ENCODE measurements around the gene GTF2E1.

DNA sequence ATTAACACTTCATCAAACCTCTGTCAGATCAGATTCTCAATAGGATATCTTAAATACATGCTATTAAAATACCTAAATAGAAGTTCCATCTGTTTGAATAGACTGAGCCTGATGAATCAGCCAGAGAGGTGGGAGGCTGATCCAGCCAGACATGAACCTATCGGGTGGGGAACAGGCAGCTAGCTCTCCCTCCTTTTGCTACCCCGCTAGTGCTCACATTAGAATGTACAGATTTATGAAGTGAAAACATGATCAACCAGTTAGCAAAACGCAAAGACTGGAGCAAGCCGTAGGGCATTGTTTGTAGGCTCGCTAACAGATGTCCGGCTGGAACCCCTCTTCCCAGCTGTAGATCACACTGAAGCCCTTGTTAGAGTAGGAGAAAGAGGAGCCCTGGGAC is 54.4 kb downstream of the GTF2E1 start:
- TF ChIP-seq, protein P1, sequence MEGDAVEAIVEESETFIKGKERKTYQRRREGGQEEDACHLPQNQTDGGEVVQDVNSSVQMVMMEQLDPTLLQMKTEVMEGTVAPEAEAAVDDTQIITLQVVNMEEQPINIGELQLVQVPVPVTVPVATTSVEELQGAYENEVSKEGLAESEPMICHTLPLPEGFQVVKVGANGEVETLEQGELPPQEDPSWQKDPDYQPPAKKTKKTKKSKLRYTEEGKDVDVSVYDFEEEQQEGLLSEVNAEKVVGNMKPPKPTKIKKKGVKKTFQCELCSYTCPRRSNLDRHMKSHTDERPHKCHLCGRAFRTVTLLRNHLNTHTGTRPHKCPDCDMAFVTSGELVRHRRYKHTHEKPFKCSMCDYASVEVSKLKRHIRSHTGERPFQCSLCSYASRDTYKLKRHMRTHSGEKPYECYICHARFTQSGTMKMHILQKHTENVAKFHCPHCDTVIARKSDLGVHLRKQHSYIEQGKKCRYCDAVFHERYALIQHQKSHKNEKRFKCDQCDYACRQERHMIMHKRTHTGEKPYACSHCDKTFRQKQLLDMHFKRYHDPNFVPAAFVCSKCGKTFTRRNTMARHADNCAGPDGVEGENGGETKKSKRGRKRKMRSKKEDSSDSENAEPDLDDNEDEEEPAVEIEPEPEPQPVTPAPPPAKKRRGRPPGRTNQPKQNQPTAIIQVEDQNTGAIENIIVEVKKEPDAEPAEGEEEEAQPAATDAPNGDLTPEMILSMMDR (IDR thresholded peaks at IDR 0.05; ENCODE audit: insufficient read depth, low read depth, low read length) = no peak
- no peak for TF ChIP-seq EZH2 (IDR thresholded peaks at IDR 0.05; ENCODE audit: insufficient read depth, low read length)
